Activated CD4-positive, alpha-beta T cell treated with anti-CD3 and anti-CD28 coated beads, Interleukin-2, amount 10 ng/mL, durations not matched to agents 24 days and 14 days (primary cell): Measurements from ENCODE around the gene OR2T6. TPM values are rescaled to one million over a fixed set of nuclear protein-coding genes. Genes with fewer than 3 reads are reported as not detected.

Experiments
- total RNA-seq: library from RNA; stranded (reverse); gene quantifications from 2 replicates; pipeline ENCODE4 v1.2.3, GENCODE V29; 2022

OR2T6 gene
- total RNA-seq, 1 donor from 2014 or later: not detected

Other genes with a start within 250 kb of the OR2T6 start
- not detected in 2 replicates for gene OR2M5, start 230.6 kb upstream of the OR2T6 start, total RNA-seq
- not detected in 2 replicates for gene OR2M2, start 200.9 kb upstream of the OR2T6 start, total RNA-seq
- gene OR2M3, start 178.5 kb upstream of the OR2T6 start, total RNA-seq: not detected in 2 replicates
- not detected in 2 replicates for gene OR2M4, start 144.3 kb upstream of the OR2T6 start, total RNA-seq
- not detected in 2 replicates for gene OR2T33, start 97.8 kb upstream of the OR2T6 start, total RNA-seq
- gene OR2T12, start 72.3 kb upstream of the OR2T6 start, total RNA-seq: not detected in 2 replicates
- not detected in 2 replicates for gene OR2M7, start 51.2 kb upstream of the OR2T6 start, total RNA-seq
- gene OR14C36, start 27.0 kb upstream of the OR2T6 start, total RNA-seq: not detected in 2 replicates
- gene OR2T4, start 14.1 kb upstream of the OR2T6 start, total RNA-seq: not detected in 2 replicates
- not detected in 2 replicates for gene OR2T1, start 27.3 kb downstream of the OR2T6 start, total RNA-seq
- not detected in 2 replicates for gene OR2T2, start 69.9 kb downstream of the OR2T6 start, total RNA-seq
- not detected in 2 replicates for gene OR2T3, start 97.6 kb downstream of the OR2T6 start, total RNA-seq
- not detected in 2 replicates for gene OR2T5, start 112.8 kb downstream of the OR2T6 start, total RNA-seq
- not detected in 2 replicates for gene OR2G6, start 132.3 kb downstream of the OR2T6 start, total RNA-seq
- not detected in 2 replicates for gene OR2T29, start 187.0 kb downstream of the OR2T6 start, total RNA-seq
- not detected in 2 replicates for gene OR2T34, start 199.0 kb downstream of the OR2T6 start, total RNA-seq
- not detected in 2 replicates for gene OR2T10, start 222.0 kb downstream of the OR2T6 start, total RNA-seq